Measurements from ENCODE around the gene AMIGO3.
"Not testable (repeated sequence)": the region's sequence is repeated elsewhere in the genome, so short reads cannot be mapped to it uniquely, and the experiment has no call there.

AMIGO3 gene

DNA sequence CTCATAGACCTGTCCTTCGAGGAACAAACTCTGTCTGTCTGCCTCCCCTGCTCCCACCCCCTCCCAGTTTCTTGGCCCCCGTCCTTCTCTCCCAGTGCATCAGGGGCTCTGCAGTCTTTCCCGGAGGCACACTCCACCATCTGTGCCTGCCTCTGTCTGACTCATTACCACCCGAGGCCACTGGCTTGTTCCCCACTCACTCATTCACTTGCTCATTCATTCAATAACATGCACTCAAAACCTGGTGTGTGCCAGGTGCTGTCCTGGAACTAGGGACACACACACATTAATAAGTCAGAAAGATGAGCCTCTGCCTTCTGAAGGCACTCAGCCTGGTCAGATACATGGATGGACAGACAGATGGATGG is 12.4 kb downstream of the AMIGO3 start:
- no peak for DNase-seq

DNA sequence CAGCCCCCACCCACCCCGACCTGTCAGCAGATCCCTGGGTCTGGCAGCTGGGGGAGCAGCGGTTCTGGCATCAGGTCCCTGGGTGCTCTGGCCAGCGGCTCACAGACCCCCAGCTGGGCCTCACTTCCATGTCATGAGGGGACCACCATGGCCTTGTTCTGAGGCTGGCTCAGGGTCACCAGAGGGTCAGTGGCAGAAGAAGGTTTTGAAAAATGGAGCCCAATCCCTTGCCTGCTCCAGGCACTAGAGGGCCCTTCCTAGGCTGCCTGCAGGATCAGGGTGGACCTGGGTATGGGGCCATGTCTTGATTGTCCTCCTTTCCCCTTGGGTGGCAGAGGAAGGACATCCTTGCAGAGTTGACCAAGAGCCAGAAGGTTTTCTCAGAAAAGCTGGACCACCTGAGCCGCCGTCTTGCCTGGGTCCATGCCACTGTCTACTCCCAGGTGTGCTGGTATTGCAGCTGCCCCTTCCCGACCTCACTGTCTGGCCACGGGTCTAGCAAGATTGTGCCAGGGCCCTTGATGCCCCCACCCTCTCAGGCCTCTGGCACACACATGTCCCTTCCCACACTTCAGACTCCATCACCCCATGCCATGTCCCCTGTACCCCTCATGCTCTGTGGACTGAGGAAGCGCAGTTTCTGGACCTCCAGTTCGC is 12.9 kb downstream of the AMIGO3 start:
- DNase-seq, result no peak

DNA sequence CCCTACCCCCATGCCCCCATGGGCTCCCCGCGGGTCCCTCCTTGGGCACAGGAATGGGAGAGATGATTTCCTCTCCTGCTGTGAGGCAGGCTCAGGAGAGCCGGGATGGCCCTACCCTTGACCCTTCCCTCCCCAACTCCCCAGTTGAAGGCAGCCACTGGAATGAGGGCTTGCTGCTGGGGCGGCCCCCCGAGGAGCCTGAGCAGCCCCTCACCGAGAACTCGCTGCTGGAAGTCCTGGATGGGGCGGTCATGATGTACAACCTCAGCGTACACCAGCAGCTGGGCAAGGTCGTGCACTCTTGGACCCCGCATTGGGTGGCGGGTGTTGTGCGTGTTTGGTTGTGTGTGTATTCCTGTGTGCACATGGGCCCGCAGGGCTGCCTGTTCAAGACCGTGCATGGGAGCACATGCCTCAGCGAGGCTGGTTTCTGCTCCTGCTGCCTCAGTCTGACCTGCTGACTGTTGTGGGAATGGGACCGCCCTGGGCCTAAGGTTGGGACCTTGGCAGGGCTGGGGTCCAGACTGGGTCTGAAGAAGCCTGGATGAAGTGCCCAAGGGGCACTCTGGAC is 14.0 kb downstream of the AMIGO3 start:
- no peak for DNase-seq

DNA sequence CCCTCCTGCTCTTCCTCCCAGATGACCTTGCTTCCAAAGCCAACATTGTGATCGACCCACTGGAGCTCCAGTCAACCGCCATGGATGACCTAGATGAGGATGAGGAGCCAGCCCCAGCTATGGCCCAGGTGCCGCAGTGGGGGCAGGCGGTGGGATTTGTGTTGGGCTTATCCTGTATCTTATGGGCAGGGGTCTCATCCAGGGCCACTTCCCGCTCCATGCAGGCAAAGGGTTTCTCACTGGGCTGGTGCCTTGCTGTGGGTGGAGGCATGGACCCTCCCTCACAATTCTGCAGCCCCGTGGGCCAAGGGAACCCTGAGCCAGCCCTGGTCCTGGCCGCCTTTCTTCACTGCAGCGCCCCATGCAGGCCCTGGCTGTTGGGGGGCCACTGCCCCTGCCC is 14.9 kb downstream of the AMIGO3 start:
- DNase-seq, result no peak

DNA sequence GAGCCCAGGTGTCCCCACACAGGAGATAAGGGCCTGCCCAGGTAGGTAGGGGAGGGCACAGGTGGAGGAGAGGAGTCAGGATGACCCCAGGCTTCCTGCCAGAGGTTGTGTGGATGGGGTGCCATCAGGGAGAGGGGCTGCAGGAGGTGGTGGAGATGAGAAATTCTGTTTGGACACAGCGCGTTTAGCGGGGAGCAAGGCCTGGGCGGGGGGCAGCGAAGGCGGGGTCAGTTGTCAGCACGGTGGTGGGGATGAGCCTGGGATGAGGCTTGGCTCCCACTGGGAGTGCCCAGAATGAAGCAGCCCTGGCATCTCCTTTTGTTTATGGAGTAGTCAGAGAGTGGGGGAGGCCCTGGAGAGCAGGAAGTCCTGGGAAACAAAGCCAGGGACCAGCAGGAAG is 15.5 kb downstream of the AMIGO3 start:
- no peak for DNase-seq

DNA sequence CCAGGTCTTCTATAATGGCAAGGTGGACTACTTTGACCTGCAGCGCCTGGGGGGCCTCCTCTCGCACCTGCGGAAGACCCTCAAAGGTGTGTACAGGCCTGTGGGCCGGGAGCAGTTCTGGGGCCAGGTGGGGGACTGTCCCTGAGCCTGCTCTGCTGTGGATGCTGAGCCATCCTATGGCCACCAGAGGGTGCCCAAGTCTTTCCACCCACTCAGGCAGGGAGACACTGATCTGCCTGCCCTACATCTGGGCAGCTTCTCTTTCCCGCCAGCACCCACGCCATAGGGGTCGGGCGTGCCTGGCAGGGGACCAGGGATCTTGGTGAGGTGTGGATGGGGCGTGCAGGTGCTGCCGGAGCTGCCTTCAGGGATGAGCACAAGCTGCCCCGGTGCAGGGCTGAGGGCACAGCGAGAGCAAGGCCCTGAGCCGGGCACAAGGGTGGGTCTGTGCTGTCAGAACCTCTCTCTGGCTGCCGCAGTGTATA is 16.0 kb downstream of the AMIGO3 start:
- peak; percentile 71 to 80 for DNase-seq

DNA sequence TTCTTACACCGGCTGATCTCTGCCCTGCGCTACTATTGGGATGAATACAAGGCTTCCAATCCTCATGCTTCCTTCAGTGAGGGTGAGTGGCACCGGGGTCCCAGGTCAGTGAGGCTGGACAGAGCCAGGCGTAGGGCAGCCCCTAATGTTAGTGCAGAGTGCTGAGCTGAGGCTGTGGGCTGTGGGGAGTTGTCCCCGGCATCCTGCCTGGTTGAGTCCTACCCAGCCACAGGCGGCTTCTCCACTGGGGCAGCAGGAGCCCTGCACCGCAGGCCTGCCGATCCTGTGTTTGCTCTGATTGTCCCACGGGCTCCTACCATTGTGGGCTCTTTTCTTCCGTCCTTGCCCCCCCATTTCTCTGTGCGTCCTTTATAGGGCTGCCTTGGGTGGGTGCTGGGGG is 16.8 kb downstream of the AMIGO3 start:
- DNase-seq, result no peak

DNA sequence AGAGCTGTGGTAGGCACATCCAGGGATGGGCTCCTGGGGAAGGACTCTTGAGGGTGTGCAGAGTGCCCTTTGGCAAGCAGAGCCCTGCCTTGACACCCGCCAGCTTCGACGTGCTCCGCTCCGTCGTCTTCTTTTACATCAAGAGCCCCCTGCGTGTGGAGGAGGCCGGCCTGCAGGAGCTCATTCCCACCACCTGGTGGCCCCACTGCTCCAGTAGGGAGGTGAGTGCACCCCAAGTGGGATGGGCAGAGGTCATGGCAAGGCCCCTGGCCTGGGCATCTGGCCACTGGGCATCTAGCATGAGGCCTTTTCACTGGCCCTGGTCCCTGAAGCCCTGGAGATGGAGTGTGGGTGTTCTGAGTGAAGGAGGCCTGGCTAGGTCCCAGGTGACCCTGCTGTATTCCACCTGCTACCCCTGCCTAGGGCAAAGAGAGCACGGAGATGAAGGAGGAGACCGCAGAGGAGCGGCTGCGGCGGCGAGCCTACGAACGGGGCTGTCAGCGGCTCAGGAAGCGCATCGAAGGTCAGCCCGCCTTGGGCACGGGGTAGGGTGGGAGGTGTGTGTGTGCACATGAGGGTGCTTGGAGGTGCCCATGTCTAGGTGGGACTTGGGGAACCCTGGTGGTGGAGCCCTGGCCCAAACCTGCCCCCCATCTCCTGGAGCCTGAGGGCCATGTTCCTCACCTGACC is 18.0 kb downstream of the AMIGO3 start:
- DNase-seq, result no peak

DNA sequence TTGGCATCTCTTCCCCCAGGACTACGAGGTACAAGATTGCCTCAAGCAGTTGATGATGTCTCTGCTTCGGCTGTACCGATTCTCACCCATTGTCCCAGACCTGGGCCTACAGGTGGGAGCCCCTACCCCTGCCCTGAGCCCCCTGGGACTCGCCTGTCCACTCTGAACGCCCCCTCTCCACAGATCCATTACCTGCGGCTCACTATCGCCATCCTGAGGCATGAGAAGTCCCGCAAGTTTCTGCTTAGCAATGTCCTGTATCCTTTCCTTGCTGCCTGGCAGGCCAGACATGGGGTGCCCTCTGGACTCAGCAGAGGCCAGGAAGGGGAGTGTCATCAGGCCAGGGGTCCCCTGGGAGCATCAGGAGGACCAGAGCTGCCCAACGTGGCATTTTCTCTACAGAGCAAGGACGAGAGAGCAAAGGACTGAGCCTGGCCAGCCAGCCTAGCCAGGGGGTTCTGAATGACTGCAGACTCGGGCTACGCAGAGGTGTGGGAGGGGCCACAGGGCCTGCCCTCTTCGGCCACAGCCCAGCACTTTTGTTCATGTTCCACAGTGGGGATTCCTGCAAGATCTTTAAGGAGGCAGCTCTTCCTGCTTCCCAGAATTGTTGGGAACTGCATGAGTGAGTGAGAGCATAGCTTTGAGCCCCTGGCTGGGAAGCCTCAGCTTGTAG is 18.9 kb downstream of the AMIGO3 start:
- DNase-seq, result no peak

DNA sequence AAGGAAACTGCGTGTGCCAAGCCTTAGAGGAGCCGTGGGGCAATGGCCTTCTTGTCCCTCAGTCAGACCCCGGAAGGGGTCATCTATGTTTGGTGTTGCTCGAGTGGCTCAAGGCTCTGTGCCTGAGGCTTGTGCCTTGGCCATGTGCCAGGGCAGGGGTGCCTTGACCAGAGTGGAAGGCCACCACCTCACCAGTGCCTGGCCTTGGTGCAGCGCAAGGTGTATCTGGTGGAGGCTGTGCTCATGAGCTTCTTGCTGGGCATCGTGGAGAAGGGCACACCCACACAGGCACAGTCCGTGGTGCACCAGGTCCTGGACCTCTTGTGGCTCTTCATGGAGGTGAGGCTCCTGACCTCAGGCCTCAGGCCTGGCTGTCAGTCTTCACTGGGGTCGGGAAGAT is 19.5 kb downstream of the AMIGO3 start:
- no peak for DNase-seq

DNA sequence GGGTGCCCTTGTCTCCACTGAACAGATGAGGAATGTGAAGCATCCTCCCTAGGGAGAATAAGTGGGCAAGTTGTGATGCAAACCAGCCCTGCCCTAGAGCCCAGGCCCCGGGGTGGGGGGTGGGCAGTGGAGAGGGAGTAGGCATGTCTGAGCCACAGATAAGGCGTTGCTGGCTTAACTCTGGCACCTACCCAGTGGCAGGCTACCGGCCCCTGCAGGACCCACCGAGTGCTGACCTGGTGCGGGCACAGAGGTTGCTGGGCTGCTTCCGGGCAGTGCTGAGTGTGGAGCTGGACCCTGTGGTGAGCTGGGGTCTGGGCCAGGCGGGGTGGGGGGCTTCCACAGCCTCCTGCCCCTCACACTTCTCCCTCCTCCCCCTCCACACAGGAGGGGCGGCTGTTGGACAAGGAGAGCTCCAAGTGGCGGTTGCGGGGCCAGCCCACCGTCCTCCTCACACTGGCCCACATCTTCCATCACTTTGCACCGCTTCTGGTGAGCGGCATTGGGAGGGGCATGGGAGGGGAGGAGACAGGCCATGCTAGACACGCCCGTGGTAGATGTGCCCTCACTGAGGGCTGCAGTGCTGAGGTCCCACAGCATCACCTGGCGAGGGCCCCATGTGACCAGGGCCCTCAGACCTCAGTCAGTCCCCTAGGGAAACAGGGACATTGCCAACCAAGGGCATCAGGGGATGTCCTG is 20.1 kb downstream of the AMIGO3 start:
- no peak for DNase-seq

DNA sequence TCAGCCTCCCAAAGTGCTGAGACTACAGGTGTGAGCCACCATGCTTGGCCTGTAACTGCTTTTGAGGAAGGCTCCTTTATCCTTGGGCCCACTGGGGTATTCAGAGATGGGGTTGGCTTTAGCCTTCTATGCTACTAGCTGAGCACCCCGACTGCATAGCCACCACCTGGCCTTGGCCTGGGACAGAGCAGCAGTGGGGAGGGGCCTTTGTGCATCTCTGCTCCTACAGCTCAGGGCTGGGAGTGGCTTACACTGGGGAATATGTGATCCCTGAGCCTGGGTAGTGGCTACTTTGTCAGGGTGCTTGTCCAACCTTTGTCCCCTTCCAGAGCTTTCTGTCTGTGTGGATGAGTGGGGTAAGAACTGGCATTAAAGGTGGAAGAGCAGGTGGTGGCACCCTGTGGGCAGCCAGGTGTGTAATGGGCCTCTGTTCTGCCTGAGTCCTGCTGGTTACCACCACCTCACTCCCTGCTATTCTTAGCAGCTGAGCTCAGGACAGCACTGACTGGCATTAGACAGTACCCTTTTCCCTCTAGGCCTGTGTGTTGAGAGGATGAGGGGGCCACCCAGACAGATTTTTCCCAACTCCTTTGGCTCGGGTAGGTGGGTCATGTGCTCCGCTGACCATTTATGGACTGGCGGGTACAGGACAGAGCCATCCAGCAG is 24.0 kb downstream of the AMIGO3 start:
- not testable (repeated sequence) for DNase-seq

DNA sequence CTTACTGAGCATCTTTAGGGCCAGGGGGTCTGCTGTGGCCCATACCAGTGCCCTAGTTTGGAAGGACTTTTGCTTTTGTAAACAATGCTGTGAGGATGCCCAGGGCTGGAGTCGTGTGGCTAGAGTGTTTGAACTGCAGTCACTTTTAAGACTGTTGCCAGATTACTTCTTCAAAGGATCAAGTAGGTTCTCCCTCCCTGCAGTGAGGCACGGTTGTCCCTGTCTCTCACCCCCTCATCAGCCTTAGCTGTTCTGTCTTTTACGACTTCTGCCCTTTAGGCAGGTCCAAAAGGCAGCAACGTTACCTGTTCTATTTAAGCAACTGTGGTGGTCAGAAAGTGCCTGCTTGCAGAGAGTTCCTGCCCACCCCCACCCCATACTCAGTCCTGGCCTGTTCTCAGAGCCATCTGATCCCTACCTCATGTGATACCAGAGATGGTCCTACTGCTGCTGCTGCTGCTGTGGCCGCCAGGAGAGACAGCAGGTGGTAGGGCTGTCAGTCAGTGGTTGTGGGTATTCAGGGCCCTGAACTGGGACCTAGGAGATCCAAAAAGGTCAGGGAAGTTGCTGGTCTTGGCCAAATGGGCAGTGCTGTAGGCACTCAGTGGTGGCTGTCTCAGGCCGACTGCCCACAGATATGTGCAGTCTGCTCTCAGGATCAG is 24.9 kb downstream of the AMIGO3 start:
- DNase-seq, result not testable (repeated sequence)

DNA sequence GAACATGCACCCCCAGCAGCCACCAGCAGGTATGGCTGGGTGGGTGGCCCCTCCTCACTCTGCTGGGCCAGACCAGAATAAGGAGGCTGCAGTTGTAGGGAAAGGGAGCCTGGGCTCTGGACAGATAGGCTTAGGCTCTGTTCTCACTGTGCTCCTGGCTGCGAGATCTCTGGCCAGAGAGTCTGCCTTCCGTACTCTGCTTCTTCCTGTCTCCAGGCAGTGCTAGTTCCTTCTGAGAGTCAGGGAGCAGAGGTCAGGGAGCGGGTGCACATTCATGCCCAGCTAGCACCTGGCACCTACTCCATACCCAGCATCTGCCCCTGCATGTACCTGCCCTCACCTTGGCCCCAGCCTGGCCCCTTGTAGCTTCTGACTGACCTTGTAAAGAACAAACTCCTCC is 28.0 kb downstream of the AMIGO3 start:
- not testable (repeated sequence) for DNase-seq

DNA sequence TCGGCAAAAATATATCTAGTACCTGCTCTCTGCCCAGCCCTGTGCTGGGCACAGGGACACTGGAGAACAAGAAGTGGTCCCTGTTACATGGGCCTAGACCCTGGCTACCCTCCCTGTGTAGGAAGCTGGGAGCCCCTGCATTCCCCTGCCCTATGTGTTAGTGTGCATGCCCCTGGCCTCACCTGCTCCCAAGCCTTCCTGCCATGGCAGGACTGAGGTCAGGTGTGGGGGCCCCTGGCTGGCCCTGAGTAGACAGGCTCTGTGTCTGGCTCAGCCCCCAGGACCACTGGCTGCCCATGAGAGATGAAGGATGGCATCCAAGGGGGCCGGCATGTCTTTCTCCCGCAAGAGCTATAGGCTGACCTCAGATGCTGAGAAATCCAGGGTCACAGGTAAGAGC is 28.6 kb downstream of the AMIGO3 start:
- not testable (repeated sequence) for DNase-seq

DNA sequence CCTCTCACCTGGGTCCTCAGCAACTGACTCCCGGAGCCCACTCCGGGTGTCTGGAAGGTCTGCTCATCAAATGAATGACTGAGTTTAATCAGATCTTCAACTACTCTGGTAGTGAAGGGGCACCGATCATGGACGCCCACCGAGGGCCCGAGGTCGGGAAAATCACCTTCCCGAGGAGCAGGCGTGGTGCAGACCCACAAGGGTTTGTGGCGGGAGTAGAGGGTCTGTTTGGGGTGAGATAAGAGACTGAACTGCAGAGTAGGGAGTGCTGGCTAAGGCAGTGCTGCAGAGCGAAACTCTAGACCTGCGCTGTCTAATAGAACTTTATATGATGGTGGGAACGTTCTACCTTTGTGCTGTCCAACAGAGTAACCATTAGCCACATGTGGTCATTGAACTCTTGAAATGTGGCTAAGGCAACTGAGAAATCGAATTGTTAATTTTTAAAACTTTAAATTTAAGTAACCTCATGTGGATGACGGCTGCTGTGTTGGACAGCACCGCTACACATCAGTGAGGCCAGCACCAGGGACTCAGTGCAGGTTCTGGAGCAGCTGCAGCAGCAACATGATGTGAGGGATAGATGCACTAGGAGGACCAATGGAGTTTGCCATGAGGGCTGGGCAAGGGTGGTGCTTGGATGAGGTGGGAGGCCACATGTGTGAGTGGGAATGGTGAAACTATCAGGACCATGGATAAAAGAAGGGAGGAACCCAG is 29.4 kb downstream of the AMIGO3 start:
- not testable (repeated sequence) for DNase-seq

DNA sequence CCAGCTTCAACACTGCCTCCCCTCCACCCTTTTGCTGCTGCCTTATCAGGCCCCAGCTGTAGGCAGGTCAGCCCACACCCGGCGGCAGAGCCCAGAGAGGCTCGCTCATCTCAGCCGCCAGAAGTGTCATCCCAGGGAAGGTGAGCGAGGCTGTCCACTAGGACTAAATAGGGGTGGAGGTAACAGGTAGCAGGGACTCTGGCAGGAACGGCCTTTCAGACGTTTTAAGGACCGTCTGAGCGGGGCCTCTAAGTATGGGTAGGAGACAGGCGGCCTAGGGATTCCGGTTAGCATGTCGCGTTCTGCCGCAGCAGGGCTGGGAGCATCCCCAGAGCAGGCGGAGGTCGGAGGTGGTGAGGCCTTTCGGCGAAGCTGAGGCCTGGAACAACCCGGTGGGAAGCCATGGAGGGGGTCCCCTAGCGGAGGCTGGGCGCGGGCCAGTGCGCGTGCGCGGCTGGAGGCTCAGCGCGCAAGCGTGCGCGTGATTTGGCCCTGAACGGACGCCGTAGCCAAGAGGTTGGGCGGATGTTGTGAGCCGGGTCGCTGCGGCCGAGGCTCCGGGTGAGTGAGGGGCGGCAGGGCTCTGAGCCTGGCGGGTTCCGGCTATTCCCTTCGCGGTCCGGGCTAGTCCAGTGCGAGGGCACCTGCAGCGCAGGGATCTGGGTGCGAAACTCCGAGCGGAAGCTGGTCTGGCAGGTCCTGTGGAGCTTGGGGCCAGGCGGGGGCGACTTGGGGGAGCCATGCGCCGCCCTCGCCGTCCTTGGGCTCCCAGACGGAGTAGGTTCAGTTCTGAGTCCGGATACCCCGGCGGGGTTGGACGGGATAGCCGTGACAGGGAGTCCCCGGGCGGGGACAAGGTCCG is 30.2 kb downstream of the AMIGO3 start, which contains the start of the genes MST1 and RNF123:
MST1 (minus strand) TSS at position 429 of the 862 bp plus-strand sequence. CDS start 783 bp downstream, outside the sequence.
RNF123 (plus strand) TSS at position 512 of the 862 bp plus-strand sequence. CDS start 1,609 bp downstream, outside the sequence.
- DNase-seq, result peak; percentile 90 to 94

DNA sequence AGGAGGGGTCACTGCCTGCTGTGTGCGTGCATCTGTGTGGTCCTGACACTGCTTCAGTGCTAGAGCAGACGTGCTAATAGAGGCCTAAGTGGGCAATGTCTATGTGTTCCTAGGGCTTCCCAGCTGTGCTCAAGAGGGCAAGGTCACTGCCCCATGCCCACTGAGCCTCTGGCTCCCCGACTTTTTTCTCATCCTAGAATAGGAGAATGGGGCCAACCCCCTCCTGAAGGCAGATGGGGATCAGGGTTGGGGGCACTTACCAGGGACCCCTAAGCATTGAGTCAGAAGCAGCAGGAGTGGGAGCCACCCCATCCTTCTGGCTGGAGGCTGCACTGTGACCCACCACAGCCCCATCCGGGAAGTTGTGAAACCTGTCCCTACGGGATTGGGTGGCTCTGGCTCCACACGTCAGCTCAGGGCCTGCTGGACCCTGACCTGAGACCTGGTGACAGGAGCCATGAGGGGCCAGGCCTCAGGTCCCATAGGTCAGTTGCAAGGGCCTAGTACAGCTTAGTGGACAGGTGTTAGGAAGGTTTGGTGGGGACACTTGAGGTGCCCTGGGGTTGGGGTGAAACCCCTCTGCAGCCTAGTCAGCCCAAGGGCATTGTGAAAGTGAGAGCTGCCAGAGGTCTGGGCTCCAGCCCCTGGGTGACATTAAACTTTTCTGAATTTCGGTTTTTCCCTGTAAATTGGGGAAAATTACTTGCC is 31.0 kb downstream of the AMIGO3 start:
- not testable (repeated sequence) for DNase-seq

DNA sequence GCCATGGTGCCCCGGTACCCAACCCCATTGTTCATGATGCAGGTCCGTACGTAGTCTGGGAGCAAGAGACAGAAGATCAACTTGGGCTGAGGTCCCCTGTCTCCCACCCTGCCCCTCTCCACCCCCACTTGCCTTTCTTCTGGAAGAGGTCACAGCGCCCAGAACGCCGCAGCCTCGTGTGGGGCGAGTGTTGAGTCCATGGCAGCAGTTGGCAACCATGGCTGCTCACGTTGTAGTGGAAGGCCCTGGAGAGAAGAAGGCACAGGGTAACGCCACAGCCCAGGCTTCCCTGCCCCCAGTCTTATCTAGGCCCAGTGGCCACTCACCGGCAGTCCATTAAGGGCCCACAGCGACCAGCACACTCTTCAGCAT is 32.1 kb downstream of the AMIGO3 start:
- DNase-seq, result not testable (repeated sequence)

Measured in CD4-positive, alpha-beta T cell treated with Interferon alpha-2 for 1 hour (primary cell).